D721Med (cell line): ENCODE measurements around the gene MAVS.

ENCODE experiments used
- DNase-seq: peaks from one replicate; pipeline ENCODE4 v3.0.0; 2011; ENCODE audit warnings: low spot score; ENCODE audit not compliant: insufficient read length
- FAIRE-seq: peaks from 2 replicates; lab custom pipeline; 2011; peaks lifted over from hg19 to GRCh38; lab: Jason Lieb, UNC
- CTCF ChIP-seq: IDR thresholded peaks from 2 replicates; pipeline ENCODE4 v1.5.1; 2012; ENCODE audit warnings: mild to moderate bottlenecking, control low read depth; ENCODE audit not compliant: insufficient read depth; ENCODE audit errors: missing control alignments

Gene MAVS

GRCh38 chr20:3800878-3801260 lies 45.8 kb upstream of the MAVS start:
- DNase-seq: no peak
- FAIRE-seq: no peak
- no peak for TF ChIP-seq CTCF

- FAIRE-seq: no peak
- no peak for TF ChIP-seq CTCF
- DNase-seq: no peak
Observed at GRCh38 chr20:3801299-3801698, 45.3 kb upstream of the MAVS start.

- no peak for DNase-seq
- no peak for TF ChIP-seq CTCF
- FAIRE-seq: no peak
Observed at GRCh38 chr20:3801846-3802245, 44.8 kb upstream of the MAVS start.

- TF ChIP-seq CTCF: no peak
- no peak for FAIRE-seq
- DNase-seq: no peak
Observed at GRCh38 chr20:3802524-3803239, 44.0 kb upstream of the MAVS start.

- DNase-seq: no peak
- TF ChIP-seq CTCF: no peak
- FAIRE-seq: no peak
Observed at GRCh38 chr20:3803289-3803688, 43.3 kb upstream of the MAVS start.

GRCh38 chr20:3803854-3804253 lies 42.8 kb upstream of the MAVS start:
- no peak for TF ChIP-seq CTCF
- FAIRE-seq (no peak), DNase-seq (no peak)

- no peak for FAIRE-seq
- DNase-seq: no peak
Observed at GRCh38 chr20:3804254-3804751, 42.3 kb upstream of the MAVS start.

More at GRCh38 chr20:3804254-3804751, 42.3 kb upstream of the MAVS start:
- TF ChIP-seq CTCF: no peak
